NCI-H2081 (cell line): ENCODE measurements around the gene MYZAP.
"Not testable (repeated sequence)": the region's sequence is repeated elsewhere in the genome, so short reads cannot be mapped to it uniquely, and the experiment has no call there.

ENCODE experiments used
- DNase-seq, 2 experiments: peaks; one replicate each; lab custom pipeline; 2025; lab: John Stamatoyannopoulos, UW

The MYZAP gene

GRCh38 chr15:57592836-57593420 lies 1.2 kb downstream of the MYZAP start:
- no peak for DNase-seq

GRCh38 chr15:57594479-57594878 lies 2.8 kb downstream of the MYZAP start:
- DNase-seq, result no peak

- DNase-seq, result peak in 1 of 2 experiments; percentile 5
These were observed 3.5 kb downstream of the MYZAP start for GRCh38 chr15:57595011-57595866.

GRCh38 chr15:57596301-57596855 lies 4.7 kb downstream of the MYZAP start:
- DNase-seq, result no peak

- no peak for DNase-seq
These were observed 5.3 kb downstream of the MYZAP start for GRCh38 chr15:57596978-57597377.

- no peak for DNase-seq
These were observed 5.7 kb downstream of the MYZAP start for GRCh38 chr15:57597431-57597830.

GRCh38 chr15:57598346-57598745 lies 6.6 kb downstream of the MYZAP start:
- DNase-seq, result no peak

- DNase-seq, result no peak
These were observed 7.6 kb downstream of the MYZAP start for GRCh38 chr15:57599296-57599810.

GRCh38 chr15:57600197-57600596 lies 8.5 kb downstream of the MYZAP start:
- no peak for DNase-seq

- DNase-seq, result no peak
These were observed 12.8 kb downstream of the MYZAP start for GRCh38 chr15:57604507-57604906.

- DNase-seq, result no peak
These were observed 13.8 kb downstream of the MYZAP start for GRCh38 chr15:57605491-57605890.

- no peak for DNase-seq
These were observed 14.3 kb downstream of the MYZAP start for GRCh38 chr15:57606048-57606447.

GRCh38 chr15:57606816-57607215 lies 15.1 kb downstream of the MYZAP start:
- no peak for DNase-seq

GRCh38 chr15:57607570-57608000 lies 15.9 kb downstream of the MYZAP start:
- no peak for DNase-seq

GRCh38 chr15:57609805-57610529 lies 18.3 kb downstream of the MYZAP start:
- no peak for DNase-seq

GRCh38 chr15:57611123-57611522 lies 19.4 kb downstream of the MYZAP start:
- DNase-seq, result no peak

- DNase-seq, result no peak
These were observed 20.2 kb downstream of the MYZAP start for GRCh38 chr15:57611938-57612337.

- no peak for DNase-seq
These were observed 22.5 kb downstream of the MYZAP start for GRCh38 chr15:57614241-57614640.

- DNase-seq, result not testable (repeated sequence)
These were observed 24.3 kb downstream of the MYZAP start for GRCh38 chr15:57615951-57616496.

- no peak for DNase-seq
These were observed 26.6 kb downstream of the MYZAP start for GRCh38 chr15:57618325-57618724.

GRCh38 chr15:57619746-57620145 lies 28.0 kb downstream of the MYZAP start:
- DNase-seq, result no peak

GRCh38 chr15:57624730-57625129 lies 33.0 kb downstream of the MYZAP start:
- DNase-seq, result no peak
